ENCODE measurements around the gene DHX35.

DNA sequence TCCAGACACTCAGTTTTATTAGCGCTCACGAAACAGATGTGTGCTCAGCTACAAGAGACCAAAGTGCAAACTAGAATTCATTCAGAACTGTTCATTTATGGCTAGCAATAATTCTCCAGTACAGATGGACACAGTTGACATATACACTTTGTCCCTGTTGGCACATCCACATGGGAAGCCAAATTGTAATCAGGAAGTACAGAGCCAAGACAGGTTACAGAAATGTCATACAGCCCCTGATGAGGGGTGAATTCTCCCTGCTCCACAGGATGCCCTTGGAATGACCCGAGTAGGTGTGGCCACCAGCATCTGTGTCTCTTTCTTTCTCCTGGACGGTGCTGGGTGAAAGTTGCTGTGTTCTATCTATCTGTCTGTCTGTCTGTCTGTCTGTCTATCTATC is 7.6 kb downstream of the DHX35 start:
- TF ChIP-seq EZH2phosphoT487 (IDR thresholded peaks at IDR 0.05; ENCODE audit: insufficient read depth, low read depth) (no peak), EZH2 (IDR thresholded peaks at IDR 0.05; ENCODE audit: insufficient read depth, poor library complexity, severe bottlenecking) (no peak)

Data from GM23248 (cell line).